ENCODE measurements around the gene DNAL1.
A peak's percentile ranks its signal among the peaks of the same experiment; 100 is the strongest.
"Not testable (repeated sequence)": the region's sequence is repeated elsewhere in the genome, so short reads cannot be mapped to it uniquely, and the experiment has no call there.

The DNAL1 gene, protein sequence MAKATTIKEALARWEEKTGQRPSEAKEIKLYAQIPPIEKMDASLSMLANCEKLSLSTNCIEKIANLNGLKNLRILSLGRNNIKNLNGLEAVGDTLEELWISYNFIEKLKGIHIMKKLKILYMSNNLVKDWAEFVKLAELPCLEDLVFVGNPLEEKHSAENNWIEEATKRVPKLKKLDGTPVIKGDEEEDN

DNA sequence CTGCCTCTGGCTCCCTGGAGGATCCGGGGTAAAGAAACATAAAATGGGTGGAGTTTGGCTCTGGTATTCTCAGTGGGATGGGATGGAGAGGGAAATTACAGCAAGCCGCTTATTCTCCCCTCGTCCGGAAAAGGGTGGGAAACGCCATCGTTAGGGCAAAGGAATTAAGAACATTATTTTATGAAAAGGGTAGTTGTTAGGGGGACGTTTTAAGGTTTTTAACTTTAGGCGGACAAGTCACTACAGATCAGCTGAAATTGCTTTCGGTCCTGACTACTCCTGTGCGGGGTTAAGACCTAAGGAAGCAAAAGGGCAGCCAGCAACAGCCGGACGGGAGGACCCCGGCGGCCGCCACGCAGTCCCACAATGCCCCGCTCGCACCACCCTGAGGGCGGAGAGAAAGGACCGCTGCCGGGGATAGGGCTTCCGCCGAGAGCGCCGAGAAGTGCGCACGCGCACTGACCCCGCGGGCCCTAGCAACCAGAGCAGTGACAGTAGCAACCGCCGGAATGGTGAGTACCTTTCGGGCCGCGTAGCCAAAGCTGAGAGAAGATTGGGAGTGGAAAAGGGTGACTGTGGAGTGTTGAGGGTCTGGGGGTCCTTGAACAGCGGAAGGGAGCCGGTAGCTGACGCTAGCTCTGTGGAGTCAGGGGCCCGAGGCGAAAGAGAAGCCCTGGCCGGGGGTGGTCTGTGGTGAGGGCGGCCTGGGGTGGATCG, at the start of gene DNAL1:
Gene DNAL1 (plus strand): TSS at position 456 of the 717 bp plus-strand sequence. CDS start 54 bp downstream, at position 510.
- peak; percentile 85 for DNase-seq (ENCODE audit: low read depth)

DNA sequence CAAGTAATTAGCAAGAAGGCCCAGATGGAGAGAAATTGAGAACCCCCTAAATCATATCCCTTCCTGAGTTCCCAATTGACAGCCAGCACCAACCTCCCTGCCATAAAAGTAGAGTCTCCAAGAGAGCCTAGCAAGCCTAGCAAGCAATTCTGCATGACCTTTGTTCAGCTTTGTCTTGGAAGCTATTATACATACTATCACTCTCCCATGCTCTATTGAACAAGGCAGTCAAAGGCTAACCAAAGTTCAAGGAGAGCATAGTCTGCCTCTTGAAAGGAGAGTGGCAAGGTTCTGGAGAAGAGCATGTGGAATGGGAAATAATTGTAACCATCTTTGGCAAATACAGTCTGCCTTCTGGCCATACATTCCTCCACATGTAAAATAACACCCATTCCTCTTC, 45.3 kb upstream of the DNAL1 start:
- no peak for DNase-seq (ENCODE audit: low read depth)

DNA sequence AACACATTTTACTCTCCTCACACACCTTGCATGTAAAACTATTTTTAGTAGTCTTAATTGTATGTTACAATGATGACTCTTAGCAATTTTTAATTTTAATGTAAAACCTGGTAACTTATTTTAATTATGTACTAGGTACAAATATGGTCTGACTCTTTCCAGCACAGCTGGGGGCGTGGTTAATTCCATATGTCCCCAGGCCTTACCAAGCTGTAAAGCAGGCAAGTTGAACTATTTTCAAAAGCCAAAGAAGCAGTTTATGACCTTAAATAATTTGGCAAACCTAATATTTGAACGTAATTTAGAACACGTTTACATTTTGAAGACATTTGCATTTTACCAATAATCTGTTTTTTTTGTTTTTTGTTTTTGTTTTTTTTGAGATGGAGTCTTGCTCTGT, 41.8 kb upstream of the DNAL1 start:
- no peak for DNase-seq (ENCODE audit: low read depth)

DNA sequence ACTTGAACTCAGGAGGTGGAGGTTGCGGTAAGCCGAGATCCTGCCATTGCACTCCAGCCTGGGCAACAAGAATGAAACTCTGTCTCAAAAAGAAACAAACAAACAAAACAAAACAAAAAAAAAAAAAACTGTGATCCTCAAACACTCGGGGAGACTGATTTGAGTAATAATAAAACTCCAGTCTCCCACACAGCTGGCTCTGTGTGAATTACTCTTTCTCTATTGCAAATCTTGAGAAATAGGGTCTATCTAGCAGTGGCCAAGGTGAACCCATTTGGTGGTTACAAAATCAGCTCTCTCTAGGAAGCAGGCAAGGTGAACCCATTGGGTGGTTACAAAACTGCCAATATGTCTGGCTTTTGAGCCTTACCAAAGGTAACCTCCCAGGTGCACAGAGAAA, 38.5 kb upstream of the DNAL1 start:
- no peak for DNase-seq (ENCODE audit: low read depth)

DNA sequence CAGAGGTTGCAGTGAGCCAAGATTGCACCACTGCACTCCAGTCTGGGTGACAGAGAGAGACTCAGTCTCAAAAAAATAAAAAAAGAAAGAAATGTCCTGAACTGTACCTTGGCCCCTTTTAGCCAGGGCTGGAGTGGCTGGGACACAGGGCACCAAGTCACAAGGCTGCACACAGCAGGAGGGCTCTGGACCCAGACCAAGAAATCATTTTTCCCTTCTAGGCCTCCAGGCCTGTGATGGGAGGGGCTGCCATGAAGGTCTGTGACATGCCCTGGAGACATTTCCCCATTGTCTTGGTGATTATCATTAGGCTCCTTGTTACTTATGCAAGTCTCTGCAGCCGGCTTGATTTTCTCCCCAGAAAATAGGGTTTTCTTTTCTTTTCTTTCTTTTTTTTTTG, 37.5 kb upstream of the DNAL1 start:
- no peak for DNase-seq (ENCODE audit: low read depth)

DNA sequence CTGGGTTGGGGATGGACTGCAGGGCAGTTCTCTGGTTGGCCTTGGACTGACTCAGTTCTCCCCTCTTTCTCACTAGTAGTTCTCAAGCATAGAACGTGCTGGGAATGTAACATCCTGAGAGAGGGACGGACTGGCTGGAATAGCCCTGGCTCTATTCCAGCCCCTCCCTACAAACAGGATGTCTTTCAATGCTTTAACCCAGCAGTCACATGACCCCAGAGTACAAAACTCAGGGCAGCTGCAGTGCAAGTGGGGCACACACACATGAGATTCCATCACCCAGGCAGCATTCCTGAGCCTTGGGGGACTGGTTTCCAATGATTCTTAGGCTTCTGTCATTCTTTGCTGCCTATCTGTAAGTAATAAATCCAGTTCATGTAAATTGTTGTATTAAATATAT, 34.1 kb upstream of the DNAL1 start:
- DNase-seq (ENCODE audit: low read depth) = no peak

DNA sequence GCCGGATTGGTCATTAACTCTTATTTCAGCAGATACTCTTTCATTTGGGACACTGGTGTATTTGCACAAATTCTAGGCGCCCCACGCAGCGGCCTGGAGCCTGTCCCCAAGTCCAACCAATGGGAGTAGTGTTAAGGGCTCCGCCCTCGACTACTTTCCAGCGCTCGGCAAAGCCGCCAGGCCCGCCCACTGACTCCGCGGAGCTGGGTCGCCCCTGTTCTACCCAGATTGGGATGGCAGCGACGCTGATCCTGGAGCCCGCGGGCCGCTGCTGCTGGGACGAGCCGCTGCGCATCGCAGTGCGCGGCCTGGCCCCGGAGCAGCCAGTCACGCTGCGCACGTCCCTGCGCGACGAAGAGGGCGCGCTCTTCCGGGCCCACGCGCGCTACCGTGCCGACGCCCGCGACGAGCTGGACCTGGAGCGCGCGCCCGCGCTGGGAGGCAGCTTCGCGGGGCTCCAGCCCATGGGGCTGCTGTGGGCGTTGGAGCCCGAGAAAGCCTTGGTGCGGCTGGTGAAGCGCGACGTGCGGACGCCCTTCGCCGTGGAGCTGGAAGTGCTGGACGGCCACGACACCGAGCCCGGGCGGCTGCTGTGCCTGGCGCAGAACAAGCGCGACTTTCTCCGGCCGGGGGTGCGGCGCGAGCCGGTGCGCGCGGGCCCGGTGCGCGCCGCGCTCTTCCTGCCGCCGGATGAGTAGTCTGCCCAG, 32.3 kb upstream of the DNAL1 start, which contains the start of gene ACOT6:
Gene ACOT6 (plus strand): TSS at position 179 of the 707 bp plus-strand sequence. CDS start 55 bp downstream, at position 234.
- peak; percentile 30 for DNase-seq (ENCODE audit: low read depth)

DNA sequence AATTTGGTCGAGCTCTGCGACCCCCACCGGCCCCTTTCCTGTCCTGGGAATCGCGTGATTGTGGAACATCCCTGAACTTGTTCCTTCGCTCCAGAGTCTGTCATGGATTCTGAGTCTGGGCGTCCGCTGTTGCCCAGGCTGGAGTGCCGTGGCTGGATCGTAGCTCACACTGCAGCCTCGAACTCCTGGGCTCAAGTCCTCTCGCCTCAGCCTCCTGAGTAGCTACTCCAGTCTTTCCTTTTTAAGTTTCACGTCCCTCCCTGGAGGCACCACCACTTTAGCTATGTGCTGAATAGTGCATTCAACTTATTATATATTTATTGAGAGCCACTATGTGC, 31.8 kb upstream of the DNAL1 start:
- DNase-seq (ENCODE audit: low read depth) = no peak

DNA sequence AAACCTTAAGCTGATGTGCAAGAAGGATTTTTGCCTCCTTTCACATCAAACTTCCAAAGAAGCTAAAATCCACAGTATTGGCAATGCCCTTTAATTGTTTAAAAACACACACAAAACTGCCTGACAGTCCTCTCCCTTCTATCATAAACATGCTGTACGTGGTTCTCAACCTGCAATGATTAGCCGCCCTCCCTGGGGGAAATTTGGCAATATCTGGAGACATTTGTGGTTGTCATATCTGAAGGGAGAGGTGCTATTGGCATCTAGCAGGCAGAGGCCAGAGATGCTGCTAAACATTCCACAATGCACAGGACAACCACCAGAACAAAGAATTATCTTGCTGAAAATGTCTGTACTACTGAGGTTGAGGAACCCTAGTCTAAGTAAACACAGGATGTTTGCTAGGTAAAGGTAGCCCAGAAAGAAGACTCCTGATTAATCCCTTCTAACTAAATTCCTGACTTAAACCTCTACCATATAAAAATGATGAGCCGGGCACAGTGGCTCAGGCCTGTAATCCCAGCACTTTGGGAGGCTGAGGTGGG, 31.3 kb upstream of the DNAL1 start:
- DNase-seq (ENCODE audit: low read depth) = no peak

DNA sequence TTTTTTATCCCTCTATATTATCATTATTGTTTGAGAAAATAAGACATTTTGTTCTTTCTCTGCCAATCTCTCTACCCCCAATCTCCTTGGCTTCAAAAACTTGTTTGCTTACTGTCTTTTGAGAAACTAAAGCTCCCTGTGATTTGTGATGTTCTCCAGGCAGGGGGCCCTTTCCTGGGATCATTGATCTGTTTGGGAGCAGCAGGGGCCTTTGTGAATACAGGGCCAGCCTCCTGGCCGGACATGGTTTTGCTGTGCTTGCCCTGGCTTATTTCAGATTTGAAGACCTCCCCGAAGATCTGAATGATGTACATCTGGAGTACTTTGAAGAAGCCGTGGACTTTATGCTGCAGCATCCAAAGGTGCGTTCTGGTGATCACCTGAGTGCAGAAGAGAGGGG, 28.0 kb upstream of the DNAL1 start:
- DNase-seq (ENCODE audit: low read depth) = no peak

DNA sequence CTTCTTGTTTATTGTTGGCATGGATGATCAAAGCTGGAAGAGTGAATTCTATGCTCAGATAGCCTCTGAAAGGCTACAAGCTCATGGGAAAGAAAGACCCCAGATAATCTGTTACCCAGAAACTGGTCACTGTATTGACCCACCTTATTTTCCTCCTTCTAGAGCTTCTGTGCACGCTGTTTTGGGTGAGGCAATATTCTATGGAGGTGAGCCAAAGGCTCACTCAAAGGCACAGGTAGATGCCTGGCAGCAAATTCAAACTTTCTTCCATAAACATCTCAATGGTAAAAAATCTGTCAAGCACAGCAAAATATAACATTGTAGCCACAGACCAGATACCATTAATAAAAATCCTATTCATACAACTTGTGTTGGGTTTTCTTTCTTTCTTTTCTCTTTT, 25.3 kb upstream of the DNAL1 start:
- no peak for DNase-seq (ENCODE audit: low read depth)

DNA sequence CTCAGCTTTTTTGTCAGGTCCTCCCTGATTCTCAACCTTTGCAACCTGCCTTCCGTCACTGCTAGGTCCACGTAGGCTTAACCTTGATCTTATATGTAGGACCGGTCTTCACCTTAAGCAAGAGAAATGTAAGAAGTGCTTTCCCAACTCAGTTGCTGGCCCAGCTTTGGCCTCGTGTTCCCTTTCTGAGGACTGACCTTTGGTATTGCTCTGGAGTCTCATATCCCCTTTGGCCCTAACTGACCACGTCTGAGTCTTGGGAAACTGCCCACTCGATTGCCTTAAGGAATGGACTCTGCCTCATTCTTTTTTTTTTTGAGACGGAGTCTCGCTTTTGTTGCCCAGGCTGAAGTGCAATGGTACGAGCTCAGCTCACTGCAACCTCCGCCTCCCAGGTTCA, 24.5 kb upstream of the DNAL1 start:
- DNase-seq (ENCODE audit: low read depth) = no peak

DNA sequence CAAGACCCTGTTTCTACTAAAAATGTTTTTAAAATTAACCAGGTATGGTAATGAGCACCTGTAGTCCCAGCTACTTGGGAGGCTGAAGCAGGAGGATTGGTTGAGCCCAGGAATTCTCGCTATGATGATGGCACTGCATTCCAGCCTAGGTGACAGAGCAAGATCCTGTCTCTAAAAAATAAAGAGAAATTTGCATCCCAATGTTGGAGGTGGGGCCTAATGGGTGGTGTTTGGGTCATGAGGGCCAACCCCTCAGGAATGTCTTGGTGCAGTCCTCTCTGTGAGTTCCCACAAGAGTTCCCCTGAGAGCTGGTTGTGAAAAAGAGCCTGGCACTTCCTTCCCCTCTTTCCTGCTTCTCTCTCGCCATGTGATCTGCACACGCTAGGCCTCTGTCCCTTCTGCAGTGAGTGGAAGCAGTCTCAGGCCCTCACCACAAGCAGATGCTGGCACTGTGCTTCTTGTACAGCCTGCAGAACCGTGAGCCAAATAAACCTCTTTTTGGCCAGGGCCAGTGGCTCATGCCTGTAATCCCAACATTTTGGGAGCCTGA, 21.2 kb upstream of the DNAL1 start:
- DNase-seq (ENCODE audit: low read depth) = no peak

DNA sequence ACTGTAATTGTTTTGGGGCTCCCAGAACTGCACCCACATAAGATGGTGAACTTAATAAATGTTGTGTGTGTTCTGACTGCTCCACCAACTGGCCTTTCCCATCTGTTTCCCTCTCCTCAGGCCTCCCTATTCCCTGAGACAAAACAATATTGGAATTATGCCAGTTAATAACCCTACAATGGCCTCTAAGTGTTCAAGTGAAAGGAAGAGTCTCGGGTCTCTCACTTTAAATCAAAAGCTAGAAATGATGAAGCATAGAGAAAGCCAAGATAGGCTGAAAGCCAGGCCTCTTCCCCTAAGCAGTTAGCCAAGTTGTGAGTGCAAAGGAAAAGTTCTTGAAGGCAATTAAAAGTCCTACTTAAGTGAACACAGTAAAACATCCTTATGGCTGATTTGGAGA, 19.1 kb upstream of the DNAL1 start:
- DNase-seq (ENCODE audit: low read depth) = no peak

DNA sequence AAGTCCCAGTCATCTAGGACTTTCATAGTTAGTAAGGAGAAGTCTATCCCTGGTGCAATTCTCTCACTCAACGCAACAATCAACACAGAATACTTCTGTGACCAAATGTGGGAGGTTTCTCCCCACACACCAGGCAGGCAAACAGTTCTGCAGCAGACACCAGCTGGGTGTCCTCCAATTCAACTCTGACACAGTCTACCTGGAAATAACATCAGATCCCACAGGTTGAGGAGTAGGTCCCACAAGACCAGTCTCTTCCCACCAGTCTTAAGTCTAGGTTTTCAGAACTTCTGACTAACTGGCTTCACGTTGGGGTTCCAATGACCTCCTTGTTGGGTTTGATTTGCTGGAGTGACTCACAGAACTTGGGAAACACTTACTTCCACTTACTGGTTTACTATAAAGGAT, 17.6 kb upstream of the DNAL1 start:
- DNase-seq (ENCODE audit: low read depth) = no peak

DNA sequence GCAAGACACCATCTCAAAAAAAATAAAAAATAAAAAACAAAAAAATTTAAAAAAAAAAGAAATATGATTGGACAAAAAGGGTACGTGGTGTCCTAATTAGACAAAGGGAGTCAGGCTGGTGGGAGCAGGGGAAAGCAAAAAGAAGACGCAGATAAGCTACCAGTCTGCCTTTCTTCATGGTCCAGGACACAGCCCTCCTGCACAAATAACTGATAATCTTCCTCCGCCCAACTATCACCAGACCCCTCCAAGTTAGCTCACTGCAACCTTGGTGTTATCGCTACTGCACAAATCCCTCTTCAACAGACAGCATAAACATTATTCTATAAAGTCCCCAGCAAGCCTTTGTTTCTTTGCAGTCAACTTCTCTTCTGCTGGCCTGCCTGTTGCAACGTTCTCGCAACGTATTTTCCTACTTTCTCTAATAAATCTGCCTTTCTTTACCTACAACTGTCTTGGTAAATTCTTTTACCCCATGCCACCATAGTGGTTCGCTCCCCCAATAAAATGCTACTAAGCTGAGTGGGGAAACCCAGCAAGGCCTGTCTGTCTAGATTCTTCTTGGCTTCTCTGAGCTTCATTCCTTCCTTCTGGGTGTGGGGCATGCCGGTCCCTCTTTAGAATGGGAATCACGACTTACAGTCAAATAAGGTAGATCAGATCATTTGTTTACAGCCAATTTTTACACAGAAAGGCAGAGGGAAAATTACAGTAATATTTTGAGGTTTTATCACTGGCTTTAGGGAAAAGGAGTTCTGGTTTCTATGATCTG, 14.6 kb upstream of the DNAL1 start:
- DNase-seq (ENCODE audit: low read depth) = no peak

DNA sequence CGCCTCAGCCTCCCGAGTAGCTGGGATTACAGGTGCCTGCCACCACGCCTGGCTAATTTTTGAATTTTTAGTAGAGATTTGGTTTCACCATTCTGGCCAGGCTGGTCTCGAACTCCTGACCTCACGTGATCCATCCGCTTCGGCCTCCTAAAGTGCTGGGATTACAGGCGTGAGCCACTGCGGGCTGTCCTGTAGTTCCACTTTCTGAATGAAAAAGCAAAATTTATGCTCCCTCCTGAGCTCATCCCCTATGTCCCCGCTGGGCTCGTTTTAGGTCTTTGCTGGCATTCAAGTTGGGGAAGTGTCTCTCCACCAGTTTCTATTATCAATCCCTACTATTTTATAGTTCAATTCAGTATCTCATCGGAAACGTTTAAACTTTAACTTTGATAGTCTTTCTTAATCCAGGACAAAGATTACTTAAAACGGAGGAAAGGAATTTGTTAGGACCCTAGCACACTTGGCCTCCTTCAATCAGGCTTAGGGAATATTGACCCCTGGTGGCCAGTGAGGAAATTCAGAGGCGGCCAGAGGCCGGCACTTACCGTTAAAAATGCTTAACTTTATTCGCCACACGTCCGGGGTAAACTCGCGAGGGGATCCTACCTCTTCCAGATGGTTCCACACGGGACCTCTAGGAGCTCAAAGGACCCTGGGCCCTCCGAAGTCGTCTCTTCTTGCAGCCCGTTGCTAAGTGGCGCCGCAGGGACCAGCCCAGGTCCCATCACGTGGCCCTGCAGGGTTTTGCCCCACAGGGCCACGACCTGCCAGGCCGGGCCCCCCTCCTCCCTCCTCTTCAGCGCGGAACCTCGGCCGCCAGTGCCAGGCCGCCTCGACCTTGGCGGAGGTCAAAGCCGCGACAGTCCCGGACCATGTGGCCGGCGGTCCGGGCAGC, 11.4 kb upstream of the DNAL1 start:
- DNase-seq (ENCODE audit: low read depth) = peak; percentile 37

DNA sequence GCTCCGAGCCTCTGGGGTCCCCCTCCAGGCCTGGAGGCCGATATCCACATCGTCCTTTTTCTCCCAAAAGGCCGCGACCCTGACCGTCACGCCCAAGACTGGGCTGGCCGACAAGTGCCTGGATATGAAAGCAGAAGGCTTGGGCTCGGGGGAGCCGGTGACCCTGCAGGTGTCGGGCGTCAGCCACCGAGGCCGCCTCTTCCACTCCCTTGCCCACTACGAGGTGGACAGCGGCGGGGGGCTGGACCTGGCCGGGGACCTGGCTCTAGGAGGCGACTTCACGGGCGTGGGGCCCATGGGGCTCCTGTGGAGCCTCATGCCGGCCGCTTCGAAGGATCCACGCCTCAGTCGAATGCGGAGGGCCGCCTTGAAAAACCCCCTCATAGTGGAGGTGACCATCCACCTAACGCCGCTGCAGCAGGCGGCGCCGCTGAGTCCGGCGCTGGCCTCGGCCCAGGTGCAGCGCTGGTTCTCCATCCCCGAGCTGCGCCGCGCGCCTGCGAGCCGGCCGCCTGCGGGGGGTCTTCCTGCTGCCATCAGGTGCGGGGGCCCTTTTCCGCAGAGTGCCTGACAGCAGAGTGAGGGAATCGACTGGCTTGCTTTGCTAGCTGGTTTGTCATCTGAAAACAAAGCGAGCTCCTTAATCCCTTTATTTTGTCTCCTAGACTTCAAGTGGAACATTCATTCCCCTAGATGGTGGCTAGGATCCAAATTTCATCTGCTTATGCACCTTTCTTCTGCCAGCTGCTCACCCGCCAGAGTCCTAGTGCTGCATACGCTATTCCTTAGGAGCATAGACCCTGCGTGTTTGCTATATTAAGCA, 10.6 kb upstream of the DNAL1 start:
- DNase-seq (ENCODE audit: low read depth) = no peak

DNA sequence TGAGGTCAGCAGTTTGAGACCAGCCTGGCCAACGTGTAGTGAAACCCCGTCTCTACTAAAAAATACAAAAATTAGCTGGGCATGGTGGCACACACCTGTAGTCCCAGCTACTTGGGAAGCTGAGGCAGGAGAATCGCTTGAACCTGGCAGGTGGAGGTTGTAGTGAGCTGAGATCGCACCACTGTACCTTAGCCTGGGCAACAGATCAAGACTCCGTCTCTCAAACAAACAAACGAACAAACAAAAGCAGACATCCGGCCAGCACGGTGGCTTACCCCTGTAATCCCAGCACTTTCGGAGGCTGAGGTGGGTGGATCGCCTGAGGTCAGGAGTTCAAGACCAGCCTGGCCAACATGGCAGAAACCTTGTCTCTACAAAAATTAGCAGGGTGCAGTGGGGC, 8.4 kb upstream of the DNAL1 start:
- DNase-seq (ENCODE audit: low read depth) = not testable (repeated sequence)

DNA sequence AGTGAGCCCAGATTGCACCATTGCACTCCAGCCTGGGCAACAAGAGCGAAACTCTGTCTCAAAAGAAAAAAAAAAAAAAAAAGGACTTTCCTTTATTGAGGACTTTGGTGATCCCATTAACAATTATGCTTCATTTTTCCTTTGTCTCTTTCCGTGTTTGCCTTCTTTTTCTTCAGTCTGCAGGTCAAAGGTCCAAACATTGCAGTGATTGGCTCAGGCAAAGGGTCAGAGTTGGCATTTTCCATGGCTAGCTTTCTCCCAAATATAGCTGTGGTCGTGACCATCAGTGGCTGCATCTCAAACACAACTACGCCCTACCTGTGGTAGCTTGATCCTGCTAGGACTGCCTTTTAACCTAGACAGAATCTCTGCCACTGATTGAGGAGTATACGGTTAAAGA, 7.0 kb upstream of the DNAL1 start:
- DNase-seq (ENCODE audit: low read depth) = no peak

All from activated gamma-delta T cell treated with anti-CD3 and anti-CD28 coated beads, Interleukin-2, amount 50 U/mL, for 16 hours (primary cell).